Measurements from ENCODE around the gene GORASP2.
"Not testable (repeated sequence)": the region's sequence is repeated elsewhere in the genome, so short reads cannot be mapped to it uniquely, and the experiment has no call there.

Gene GORASP2

GRCh38 chr2:170905864-170906263 lies 23.2 kb upstream of the GORASP2 start:
- no peak for TF ChIP-seq CTCF (IDR thresholded peaks at IDR 0.05)
- no peak for DNase-seq (ENCODE audit: low spot score)
- no peak overlapping the region for H3K27ac ChIP-seq
- H3K4me3 ChIP-seq, result no peak overlapping the region

- no peak overlapping the region for H3K4me3 ChIP-seq
- H3K27ac ChIP-seq, result no peak overlapping the region
- DNase-seq (ENCODE audit: low spot score), result no peak
- no peak for TF ChIP-seq CTCF (IDR thresholded peaks at IDR 0.05)
Measured at GRCh38 chr2:170911314-170911889, 17.7 kb upstream of the GORASP2 start.

GRCh38 chr2:170914994-170915666 lies 13.9 kb upstream of the GORASP2 start:
- not testable (repeated sequence) for H3K27ac ChIP-seq; H3K4me3 ChIP-seq; DNase-seq (ENCODE audit: low spot score)

- TF ChIP-seq CTCF (IDR thresholded peaks at IDR 0.05), result no peak
- Histone ChIP-seq H3K27ac (no peak overlapping the region), H3K4me3 (no peak overlapping the region)
- no peak for DNase-seq (ENCODE audit: low spot score)
Measured at GRCh38 chr2:170917219-170917913, 11.7 kb upstream of the GORASP2 start.

- no peak for TF ChIP-seq CTCF (IDR thresholded peaks at IDR 0.05)
- Histone ChIP-seq H3K27ac (no peak overlapping the region), H3K4me3 (no peak overlapping the region)
- DNase-seq (ENCODE audit: low spot score), result no peak
Measured at GRCh38 chr2:170917957-170918356, 11.1 kb upstream of the GORASP2 start.

DNA sequence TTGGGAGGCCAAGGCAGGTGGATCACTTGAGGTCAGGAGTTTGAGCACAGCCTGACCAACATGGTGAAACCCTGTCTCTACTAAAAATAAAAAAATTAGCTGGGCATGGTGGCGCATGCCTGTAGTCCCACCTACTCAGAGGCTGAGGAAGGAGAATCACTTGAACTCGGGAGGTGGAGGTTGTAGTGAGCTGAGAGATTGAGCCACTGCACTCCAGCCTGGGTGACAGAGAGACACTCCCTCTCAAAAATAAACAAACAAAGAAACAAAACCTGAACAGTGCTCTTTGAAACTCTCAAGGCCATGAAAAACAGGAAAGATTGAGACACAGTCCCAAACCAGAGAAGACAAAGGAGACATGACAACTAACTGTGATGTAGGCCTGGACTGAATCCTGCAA lies 7.2 kb upstream of the GORASP2 start:
- not testable (repeated sequence) for H3K4me3 ChIP-seq; H3K27ac ChIP-seq; DNase-seq (ENCODE audit: low spot score)

GRCh38 chr2:170922634-170923494 lies 6.2 kb upstream of the GORASP2 start:
- TF ChIP-seq CTCF (IDR thresholded peaks at IDR 0.05), result no peak
- H3K4me3 ChIP-seq, result no peak overlapping the region
- no peak overlapping the region for H3K27ac ChIP-seq
- DNase-seq (ENCODE audit: low spot score), result no peak

Measured in coronary artery (tissue), 2 donors.